Skin epidermis (tissue), 12 donors: ENCODE measurements around the gene WIPI1.

Experiments used
- H3K27ac ChIP-seq, 21 experiments: fragments of 200-600 bp; sonication (generic) in 11 of 21; one replicate each; pipeline ENCODE4 v1.5.0; 2020; ENCODE audit warnings: mild to moderate bottlenecking in 3 of 21, inconsistent platforms in 2 of 21, moderate library complexity in 2 of 21
- H3K4me3 ChIP-seq, 7 experiments: fragments of 200-600 bp; sonication (generic) in 2 of 7; one replicate each; pipeline ENCODE4 v1.5.0; 2020; ENCODE audit warnings: inconsistent platforms in 2 of 7, mild to moderate bottlenecking in 2 of 7, moderate library complexity in 1 of 7

WIPI1 gene

DNA sequence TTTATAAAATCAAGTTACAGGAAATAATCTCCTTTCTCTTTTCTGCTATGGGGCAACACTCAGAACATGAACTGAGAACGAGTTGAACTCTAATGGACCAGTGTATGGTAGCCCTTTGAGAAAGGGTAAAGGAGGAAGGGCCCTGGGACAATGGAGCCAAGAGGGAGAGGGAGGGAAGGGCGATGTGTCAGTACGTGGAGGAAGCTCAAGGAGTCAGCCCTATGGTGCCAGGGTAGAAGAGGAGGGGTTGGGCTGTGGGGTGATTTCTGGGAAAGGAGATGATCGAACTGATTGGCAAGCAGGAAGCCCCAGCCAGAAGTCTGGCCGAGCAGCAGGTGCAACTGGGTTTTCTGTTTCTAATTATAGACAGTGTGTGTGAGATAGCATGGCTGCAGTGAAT is 4.3 kb upstream of the WIPI1 start:
- Histone ChIP-seq H3K4me3 (no peak overlapping the region), H3K27ac (peak overlapping the region in 4 of 21 experiments; percentile 3 to 26 (median 18))

DNA sequence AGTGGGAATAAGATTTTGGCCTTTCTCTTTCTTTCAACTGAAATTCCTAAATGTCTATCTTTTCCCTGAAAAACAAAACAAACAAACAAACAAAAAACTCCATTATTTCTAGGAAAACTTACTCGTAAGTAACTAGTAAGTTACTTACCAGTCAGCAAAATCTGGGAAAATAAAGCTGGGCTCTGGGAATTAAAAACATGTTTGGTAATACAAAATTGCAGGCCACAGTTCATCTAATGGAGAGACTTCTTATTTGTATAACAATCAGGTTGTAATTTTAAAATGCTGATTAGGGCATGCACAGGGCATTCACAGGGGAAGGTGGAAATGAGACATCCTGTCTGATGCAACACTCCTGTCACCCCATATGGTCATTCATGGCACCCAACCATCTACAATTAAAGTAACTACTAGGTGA is 3.8 kb upstream of the WIPI1 start:
- H3K27ac ChIP-seq, result peak overlapping the region in 4 of 21 experiments; percentile 3 to 71 (median 14)
- no peak overlapping the region for H3K4me3 ChIP-seq

DNA sequence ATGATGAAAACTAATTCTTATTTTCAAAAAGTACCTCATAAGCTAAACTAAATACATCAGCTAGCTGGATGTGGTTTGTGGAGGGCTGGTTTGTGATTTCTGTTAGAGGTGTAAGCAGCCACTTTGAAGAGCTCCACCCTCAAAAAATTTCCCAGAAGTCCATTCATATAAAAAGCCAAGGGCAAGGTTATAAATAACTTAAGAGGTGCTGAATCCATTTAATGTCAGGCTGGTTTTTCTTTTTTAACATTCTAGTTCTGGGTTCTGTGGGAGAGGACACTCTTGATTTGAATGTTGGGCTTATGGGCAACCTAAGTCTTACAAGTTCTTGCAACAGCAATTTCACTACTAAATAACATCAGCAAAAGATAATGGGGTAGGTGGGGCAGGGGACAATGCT is 3.4 kb upstream of the WIPI1 start:
- H3K27ac ChIP-seq, result peak overlapping the region in 4 of 21 experiments; percentile 3 to 71 (median 49)

DNA sequence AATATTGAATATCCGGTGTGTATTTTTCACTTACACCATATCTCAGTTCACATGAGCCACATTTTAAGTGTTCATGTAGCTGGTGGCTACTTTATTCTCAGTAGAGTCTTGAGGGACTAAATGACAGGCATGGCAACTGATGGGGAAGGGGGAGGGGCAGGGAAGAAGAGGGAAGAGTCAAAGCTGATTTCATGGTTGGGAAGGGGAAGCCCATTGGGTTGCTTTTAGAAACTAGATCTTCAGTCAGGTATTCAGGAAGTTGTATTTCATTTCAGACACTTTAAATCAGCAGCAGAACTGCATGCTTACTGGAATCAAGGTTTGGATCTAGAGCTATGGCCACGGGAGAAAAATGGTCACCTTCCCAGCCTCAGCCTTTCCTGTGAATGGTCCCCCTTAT is 2.9 kb upstream of the WIPI1 start:
- peak overlapping the region in 5 of 21 experiments; percentile 3 to 71 (median 41) for H3K27ac ChIP-seq
- no peak overlapping the region for H3K4me3 ChIP-seq

More for the DNA sequence above, 3.4 kb upstream of the WIPI1 start:
- H3K4me3 ChIP-seq, result no peak overlapping the region

DNA sequence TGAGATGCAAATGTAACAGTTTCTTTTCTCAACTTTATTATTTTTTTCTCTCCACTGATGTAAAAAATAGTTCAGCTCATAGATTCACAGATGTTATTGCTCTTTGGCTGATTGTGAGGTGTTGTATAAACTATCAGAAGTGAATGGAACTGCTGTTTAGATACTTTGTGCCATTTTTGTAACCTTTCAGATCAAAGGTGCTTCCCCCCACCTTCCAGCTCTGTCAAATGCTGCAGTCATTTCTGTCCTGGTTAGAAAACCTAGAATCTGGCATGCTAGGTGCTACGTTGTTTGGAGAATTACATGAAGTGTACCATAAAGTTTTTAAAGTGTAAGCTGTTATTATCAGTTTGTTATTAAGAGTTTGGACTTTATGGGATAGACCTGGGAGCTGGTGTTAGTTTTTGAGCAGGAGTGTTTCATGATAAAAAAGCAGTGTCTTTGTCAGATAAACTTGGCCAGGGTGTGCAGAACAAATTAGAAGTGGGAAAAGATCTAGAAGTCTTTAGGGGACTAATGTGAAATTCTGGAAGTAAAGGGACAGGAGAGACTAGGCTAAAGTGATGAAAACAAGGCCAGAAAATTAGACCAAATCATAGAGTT is 1.8 kb upstream of the WIPI1 start:
- no peak overlapping the region for H3K4me3 ChIP-seq
- H3K27ac ChIP-seq, result peak overlapping the region in 1 of 21 experiments; percentile 1

DNA sequence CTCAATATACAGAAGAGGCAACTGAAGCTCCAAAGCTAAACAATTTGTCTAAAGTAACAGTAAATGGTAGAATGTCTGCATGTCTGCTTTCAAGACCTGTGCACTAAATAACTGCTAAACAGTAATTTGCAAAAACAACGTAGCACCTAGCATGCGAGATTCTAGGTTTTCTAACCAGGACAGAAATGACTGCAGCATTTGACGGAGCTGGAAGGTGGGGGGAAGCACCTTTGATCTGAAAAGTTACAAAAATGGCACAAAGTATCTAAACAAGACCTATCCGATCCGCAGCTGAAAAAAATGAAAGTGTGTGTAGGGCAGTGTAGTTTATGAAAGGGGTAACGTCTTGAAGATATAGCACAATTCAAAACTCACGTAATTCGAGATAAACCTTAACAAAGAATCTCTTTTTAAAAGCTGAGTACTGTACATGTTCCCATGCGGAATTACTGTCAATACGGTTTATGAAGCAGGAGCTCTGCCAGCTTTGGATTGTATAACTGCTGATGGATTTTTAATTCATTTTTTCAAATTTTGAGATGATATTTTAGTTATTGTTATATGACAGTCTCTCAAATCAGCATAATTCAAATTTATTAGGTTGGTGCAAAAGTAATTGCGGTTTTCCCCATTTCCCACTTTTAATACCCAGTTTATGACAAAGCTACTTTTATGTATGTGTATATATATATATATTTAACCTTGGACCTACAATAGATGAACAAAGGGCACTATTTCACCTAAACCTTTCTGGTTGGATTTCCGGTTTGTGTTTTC is 1.2 kb upstream of the WIPI1 start:
- H3K27ac ChIP-seq, result peak overlapping the region in 20 of 21 experiments; percentile 3 to 96 (median 74)

DNA sequence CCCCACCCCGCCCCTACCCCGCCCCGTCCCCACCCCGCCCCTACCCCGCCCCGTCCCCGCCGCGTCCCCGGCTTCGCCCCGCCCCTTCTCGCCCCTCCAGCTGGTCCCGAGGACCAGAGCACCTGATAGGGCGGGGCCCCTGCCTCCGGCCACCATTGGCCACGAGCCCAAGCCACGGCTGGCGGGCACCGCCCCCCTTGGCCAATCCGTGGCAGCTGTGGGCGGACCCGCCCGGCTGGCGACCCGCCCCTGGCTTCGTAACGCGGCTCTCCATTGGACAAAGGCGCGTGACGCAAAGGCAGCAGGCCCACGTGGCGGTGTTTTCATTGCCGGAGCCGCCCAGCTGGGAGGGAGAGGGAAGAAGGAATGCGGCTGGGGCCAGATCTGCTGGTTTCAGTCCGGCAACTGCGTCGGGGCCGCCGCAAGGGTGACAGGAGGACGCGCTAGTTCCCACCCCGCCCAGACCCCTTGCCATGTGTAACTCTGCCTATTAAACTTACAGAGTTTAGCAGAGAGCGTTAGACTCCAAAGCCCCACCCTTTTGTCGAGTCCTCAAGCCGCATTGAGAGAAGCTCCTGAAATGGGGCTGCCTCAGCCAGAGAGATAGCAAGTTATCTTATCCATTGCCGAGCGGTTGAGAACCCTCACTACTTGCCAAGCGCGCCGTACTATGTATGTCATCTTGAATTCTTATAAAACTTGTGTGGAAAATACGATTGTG is 403 bp upstream of the WIPI1 start:
- Histone ChIP-seq H3K27ac (peak overlapping the region in 20 of 21 experiments; percentile 3 to 96 (median 78)), H3K4me3 (peak overlapping the region; percentile 60 to 90 (median 74))

More for the DNA sequence above, 1.2 kb upstream of the WIPI1 start:
- peak overlapping the region; percentile 50 to 80 (median 72) for H3K4me3 ChIP-seq

DNA sequence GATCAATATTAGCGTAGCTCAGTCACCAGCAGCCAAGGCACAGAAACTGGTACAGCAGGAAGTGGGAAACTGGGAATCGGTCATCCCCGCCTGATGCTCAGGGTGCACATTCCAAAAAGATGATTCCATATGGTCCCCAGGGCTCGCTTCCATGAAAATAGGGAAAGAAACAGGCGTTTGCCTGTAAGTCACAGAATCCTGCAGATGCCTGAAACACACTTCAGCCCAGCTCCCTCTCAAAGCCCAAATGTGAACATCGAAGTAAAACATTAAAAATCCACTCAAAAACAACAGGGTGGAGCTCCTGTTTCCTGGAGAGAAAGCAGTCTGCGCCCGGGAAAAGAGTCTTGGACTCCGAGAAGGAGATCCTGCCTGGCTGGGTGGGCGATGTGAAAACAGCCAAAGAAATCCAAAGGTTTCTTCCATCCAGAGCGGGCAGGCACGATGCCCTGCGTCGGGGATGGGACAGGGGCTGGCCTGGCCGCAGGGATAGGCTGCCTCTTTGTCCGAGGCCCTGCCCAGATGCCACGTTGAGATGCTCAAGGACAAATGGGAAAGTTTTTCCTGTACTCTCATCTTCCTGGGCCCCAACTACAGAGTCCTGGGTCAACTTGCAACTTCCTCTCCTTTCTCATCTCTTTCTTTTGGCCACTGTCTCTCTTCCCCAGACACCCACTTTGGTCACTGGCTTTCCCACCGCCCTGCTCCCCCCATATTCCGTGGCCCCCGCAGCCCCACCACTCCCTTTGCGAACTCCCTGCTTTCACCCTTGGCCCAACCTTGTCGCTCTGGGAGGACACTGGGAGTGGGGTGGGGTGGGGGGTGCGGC is 743 bp downstream of the WIPI1 start:
- Histone ChIP-seq H3K4me3 (peak overlapping the region; percentile 60 to 90 (median 74)), H3K27ac (peak overlapping the region; percentile 64 to 98 (median 89))

DNA sequence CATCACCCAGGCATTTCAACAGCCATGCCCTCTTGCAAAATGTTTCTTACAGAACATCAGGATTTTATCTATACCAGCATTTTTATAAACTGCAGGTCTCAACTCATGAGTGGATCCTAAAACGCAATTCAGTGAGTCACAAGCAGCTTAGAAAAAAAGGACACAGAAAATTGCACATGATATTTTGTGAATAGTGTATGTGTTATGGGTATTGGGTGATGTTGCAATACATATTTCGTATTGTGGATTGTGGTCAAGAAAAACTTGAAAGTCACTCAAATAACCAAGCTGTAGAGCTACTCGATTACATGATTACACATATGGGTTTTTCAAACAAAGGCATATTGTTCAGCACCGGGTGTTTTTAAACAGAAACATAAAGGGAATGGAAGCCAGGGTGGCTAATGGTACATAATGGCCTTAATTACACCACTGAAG is 1.4 kb downstream of the WIPI1 start:
- Histone ChIP-seq H3K4me3 (peak overlapping the region; percentile 60 to 90 (median 74)), H3K27ac (peak overlapping the region in 20 of 21 experiments; percentile 64 to 98 (median 90))

DNA sequence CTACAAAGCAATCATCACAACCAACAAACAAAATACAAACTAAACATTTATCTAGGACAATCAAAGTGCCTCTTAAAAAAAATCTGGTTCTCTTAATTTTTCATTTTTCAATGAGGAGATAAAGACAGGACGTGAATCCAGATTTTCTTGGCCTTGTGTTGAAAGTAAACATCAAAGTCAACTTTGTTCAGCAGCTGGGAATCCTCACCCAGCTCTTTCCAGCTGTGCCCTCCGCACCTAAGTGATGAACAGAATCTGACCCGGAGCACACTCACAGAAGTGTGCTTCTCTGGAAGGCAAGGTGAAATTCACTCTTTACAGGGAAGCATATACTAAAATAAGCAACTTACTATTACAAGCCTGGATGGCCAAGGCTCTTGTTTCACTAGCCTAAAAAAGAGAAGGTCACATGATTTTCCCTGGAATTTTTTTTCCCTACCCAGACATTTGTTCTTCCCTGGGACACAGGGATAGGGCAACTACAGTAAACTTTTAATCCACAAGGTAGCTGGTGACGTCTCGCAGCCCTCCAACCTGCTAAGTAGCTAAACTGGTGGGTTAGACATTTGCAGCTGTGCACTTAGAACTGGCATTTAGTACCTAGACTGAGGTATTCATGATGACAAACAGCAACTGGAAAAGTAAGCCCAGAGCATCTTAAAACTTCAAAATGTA is 3.2 kb downstream of the WIPI1 start:
- no peak overlapping the region for H3K4me3 ChIP-seq

DNA sequence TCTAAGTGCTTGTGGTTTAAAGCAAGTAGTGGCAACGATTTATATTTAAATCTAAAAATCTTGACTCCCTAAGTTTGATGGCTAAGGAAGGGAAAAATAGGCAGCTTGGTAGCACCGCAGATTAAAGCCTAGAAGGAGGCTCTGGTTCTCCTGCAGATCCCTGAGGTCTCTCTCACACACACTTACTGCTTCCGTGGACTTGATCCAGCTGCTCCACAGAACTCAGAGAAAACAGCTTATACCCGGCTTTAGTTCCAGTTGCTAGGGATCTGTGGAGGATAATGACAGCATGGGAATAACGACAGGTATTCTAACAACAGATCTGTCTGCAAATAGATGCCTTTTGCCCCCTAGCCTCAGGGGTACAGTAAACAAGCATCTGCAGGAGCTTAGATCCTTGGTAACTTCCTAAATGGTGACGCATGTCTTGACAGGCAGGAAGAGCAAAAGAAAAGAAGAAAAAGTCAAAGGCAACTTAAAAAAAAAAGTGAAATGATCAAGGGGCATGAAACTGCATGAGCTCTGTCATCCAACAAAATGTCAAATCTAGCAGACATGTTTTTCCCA is 4.5 kb downstream of the WIPI1 start:
- H3K4me3 ChIP-seq, result no peak overlapping the region
- H3K27ac ChIP-seq, result peak overlapping the region in 2 of 21 experiments; percentile 14 to 19

More for the DNA sequence above, 3.2 kb downstream of the WIPI1 start:
- H3K27ac ChIP-seq, result peak overlapping the region in 3 of 21 experiments; percentile 8 to 41 (median 40)

DNA sequence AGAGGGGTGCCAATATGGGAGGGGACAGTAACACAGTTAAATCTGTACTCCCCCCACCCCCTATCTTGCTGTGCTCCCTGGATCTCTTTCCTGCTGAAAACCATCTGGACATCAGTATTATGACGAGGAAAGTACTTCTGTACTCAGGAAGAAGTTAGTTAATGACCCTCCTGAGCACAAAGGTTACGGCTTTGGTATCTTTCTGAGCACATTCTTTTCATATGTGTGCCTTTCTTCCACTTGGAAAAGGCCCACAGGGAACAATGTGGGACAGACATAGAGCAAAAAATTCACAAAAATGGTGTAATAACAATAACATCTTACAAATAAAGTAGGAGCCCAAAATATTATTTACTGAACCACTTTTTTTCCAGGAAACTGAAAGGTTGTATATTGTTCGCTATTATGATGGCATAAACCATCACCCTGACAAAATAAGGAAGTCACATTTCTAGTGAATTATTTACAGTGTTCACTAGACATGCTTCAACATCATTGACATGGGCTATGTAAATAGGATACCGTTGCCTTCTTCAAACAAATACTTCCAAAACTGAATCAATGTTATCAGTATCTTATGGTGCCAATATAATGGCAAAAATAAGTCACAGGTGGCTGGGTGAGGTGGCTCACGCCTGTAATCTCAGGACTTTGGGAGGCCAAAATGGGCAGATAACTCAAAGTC is 5.5 kb downstream of the WIPI1 start:
- no peak overlapping the region for H3K4me3 ChIP-seq
- H3K27ac ChIP-seq, result no peak overlapping the region

DNA sequence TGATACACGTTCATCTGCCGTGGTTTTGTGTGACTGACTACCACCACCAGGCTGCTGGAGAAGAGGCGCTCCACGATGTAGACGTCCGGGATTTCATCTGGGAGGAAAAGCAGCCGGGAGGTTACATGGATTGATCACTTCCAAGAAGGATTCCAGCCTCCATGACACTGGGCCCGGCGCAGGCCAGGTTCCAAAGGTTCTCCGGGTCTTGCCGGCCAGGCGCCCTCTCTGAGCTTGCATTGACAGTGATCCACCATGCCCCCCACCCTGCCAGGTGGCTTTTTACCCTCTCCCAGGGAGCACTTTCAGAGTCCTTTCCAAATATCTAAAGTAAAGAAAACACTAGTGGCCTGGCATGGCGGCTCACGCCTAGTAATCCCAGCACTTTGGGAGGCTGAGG is 6.5 kb downstream of the WIPI1 start:
- Histone ChIP-seq H3K27ac (no peak overlapping the region), H3K4me3 (no peak overlapping the region)

DNA sequence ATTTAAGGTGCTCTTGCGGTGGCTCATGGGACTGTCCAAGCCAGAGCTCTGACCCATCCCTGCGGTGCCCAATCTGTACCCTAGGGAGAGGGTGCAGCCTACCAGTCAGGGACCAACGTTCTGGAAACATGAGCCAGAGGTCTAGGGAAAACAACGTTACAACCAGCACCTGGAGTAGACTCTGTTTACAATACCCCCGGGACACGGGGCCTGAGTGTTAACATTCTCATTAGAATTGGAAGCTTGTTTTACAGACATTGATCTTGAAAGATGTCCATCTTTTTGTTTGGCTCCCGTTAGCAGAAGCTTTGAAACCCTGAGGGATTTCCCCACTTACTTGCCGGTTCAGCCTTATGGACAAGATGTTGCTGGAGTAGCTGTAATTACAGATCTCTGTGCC is 6.9 kb downstream of the WIPI1 start:
- Histone ChIP-seq H3K4me3 (no peak overlapping the region), H3K27ac (no peak overlapping the region)

DNA sequence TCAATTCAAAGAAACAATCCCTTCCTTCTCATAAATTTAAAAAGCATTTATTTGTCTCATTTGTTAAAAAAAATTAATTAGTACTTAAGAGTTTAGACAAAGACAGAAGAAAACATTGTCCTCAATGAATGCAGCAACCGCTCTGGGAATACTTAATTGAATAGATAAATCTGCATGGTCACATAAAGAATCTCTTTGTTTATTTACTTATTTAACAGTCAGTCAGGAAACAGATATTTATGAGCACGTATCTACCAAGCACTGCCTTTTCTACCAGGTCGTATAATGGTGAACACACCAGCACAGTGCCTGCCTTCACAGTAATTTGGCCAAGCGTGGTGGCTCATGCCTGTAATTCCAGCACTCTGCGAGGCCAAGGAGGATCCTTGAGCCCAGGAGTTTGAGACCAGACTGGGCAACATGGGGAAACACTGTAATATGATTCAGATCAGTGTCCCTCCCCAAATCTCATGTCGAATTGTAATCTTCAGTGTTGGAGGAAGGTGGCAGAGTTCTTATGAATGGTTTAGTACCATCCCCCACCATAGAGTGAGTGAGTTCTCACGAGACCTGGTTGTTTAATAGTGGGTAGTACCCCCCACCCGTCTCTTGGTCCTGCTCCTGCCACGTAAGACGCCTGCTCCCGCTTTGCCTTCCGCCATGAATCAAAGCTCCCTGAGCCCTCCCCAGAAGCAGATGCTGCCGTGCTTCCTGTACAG is 8.1 kb downstream of the WIPI1 start:
- Histone ChIP-seq H3K27ac (no peak overlapping the region), H3K4me3 (no peak overlapping the region)

DNA sequence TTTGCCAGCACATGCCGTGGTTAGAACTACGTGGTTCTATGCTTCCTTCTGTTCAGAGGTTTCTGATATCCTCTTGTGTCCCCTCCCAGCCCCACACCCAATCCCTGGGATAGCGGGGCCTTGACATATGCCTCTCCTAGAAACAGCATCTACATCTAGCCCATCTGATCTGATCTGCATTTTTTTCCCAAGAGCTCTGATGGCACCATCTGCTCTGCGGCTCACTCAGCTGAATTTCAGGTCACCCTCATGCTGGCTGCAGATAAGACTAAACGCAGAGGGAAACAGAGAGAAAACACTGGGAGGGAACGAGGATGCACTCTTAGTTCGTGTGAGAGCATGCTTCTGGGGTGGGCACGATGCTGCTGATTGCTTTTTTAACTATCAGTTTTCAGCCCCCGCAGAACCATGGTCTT is 10.7 kb downstream of the WIPI1 start:
- H3K27ac ChIP-seq, result peak overlapping the region in 1 of 21 experiments; percentile 31
- H3K4me3 ChIP-seq, result no peak overlapping the region

DNA sequence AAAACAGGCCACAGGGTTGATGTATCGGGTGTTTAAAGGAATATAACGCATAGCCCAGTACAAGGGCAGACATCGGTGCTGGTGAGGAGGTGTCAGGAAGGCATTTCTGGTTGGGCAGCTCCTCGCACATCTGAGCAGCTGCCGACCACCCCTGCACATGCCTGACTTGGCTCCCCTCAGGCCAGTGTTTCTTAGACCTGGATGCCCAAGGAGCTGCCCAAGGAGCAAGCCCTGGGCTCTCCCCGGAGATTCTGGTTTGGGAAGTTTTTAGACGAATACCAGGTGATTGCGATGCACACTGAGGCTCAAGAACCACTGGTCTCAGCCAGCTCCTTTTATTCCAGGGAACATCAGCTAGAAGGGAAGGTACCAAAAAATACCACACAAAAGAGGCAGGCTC is 11.6 kb downstream of the WIPI1 start:
- Histone ChIP-seq H3K27ac (peak overlapping the region in 1 of 21 experiments; percentile 41), H3K4me3 (no peak overlapping the region)
